ENCODE measurements around the gene SPSB2. TPM values are rescaled to one million over a fixed set of nuclear protein-coding genes. Genes with fewer than 3 reads are reported as not detected.
"Not testable (repeated sequence)": the region's sequence is repeated elsewhere in the genome, so short reads cannot be mapped to it uniquely, and the experiment has no call there.

The SPSB2 gene
- total and polyA plus RNA-seq, 2 donors from 2014 or later, result 19.0 to 21.3 TPM

GRCh38 chr12:6884539-6884938 lies 11.4 kb upstream of the SPSB2 start:
- intact Hi-C loops (cut with DNase I), result no loop called here
- H3K9me3 ChIP-seq (ENCODE audit: control insufficient read depth in 2 of 3, insufficient read depth in 1 of 3, low read length in 3 of 3), result no peaks in the 10 kb centered on the region
- H3K4me3 ChIP-seq (ENCODE audit: low read length in 3 of 3), result no peak overlapping the region
- peaks cover 0 to 8% (median 0%) of the 10 kb centered on the region in 3 donors for H3K36me3 ChIP-seq (ENCODE audit: control insufficient read depth in 2 of 3, insufficient read depth in 3 of 3, low read length in 3 of 3)
- no peaks in the 10 kb centered on the region for H3K4me1 ChIP-seq (ENCODE audit: control insufficient read depth in 2 of 3, insufficient read depth in 2 of 3, low read depth in 1 of 3, low read length in 3 of 3)
- TF ChIP-seq, protein P1, sequence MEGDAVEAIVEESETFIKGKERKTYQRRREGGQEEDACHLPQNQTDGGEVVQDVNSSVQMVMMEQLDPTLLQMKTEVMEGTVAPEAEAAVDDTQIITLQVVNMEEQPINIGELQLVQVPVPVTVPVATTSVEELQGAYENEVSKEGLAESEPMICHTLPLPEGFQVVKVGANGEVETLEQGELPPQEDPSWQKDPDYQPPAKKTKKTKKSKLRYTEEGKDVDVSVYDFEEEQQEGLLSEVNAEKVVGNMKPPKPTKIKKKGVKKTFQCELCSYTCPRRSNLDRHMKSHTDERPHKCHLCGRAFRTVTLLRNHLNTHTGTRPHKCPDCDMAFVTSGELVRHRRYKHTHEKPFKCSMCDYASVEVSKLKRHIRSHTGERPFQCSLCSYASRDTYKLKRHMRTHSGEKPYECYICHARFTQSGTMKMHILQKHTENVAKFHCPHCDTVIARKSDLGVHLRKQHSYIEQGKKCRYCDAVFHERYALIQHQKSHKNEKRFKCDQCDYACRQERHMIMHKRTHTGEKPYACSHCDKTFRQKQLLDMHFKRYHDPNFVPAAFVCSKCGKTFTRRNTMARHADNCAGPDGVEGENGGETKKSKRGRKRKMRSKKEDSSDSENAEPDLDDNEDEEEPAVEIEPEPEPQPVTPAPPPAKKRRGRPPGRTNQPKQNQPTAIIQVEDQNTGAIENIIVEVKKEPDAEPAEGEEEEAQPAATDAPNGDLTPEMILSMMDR (IDR thresholded peaks at IDR 0.05; ENCODE audit: borderline replicate concordance, extremely low read depth, insufficient read depth), result no peak
- H3K27me3 ChIP-seq (ENCODE audit: control insufficient read depth, insufficient read depth, low read length), result no peaks in the 10 kb centered on the region
- H3K27ac ChIP-seq (ENCODE audit: low read depth in 2 of 2, low read length in 2 of 2), result no peak overlapping the region
- FAIRE-seq (no peak), DNase-seq (peak in 2 of 5 donors; percentile 40 to 66)
- H3K9ac ChIP-seq (ENCODE audit: low read length in 3 of 3), result no peak overlapping the region

DNA sequence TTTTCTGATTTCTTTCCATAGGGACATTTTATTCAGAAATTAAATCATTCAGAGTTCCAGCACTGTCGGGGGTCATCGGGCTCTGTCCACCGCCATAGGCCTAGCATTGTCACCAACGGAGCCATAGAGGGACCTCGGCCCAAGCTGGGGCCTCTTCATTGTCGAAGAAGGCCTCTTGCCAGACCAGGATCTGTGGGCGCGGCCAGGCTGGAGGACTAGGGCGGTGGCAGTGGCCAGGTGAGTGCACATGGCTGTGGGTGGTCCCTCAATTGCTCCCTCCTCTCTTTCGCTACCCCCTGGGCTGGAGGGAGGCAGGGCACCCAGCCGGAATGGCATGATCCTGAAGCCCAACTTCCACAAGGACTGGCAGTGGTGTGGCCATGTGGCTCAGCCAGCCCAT lies 10.6 kb upstream of the SPSB2 start:
- H3K27me3 ChIP-seq (ENCODE audit: control insufficient read depth, insufficient read depth, low read length), result no peaks in the 10 kb centered on the region
- peak in 2 of 5 donors; percentile 39 to 65 for DNase-seq

DNA sequence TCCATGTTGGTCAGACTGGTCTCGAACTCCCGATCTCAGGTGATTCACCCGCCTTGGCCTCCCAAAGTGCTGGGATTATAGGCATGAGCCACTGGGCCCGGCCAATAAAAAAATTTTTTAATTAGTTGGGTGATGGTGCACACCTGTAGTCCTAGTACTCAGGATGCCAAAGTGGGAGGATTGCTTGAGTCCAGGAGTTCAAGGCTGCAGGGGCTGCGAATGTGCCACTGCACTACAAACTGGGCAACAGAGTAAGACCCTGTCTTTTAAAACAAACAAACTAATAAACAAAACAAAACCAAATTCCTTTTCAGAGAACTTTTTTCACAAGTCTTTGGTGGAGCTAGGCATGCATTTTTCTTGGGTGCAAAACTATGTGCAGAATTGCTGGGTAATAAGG lies 10.1 kb upstream of the SPSB2 start:
- TF ChIP-seq, protein P1 (IDR thresholded peaks at IDR 0.05; ENCODE audit: borderline replicate concordance, extremely low read depth, insufficient read depth), result no peak
- FAIRE-seq, result no peak
- no peaks in the 10 kb centered on the region for H3K4me1 ChIP-seq (ENCODE audit: control insufficient read depth in 2 of 3, insufficient read depth in 2 of 3, low read depth in 1 of 3, low read length in 3 of 3)
- H3K36me3 ChIP-seq (ENCODE audit: control insufficient read depth in 2 of 3, insufficient read depth in 3 of 3, low read length in 3 of 3), result peaks cover 0 to 8% (median 0%) of the 10 kb centered on the region in 3 donors
- no peaks in the 10 kb centered on the region for H3K9me3 ChIP-seq (ENCODE audit: control insufficient read depth in 2 of 3, insufficient read depth in 1 of 3, low read length in 3 of 3)
- DNase-seq, result peak in 1 of 5 donors; percentile 22
- no peak overlapping the region for H3K4me3 ChIP-seq (ENCODE audit: low read length in 3 of 3)
- H3K27me3 ChIP-seq (ENCODE audit: control insufficient read depth, insufficient read depth, low read length), result no peaks in the 10 kb centered on the region
- intact Hi-C loops (cut with DNase I), result no loop called here
- no peak overlapping the region for H3K9ac ChIP-seq (ENCODE audit: low read length in 3 of 3)
- no peak overlapping the region for H3K27ac ChIP-seq (ENCODE audit: low read depth in 2 of 2, low read length in 2 of 2)

More for the DNA sequence above, 10.6 kb upstream of the SPSB2 start:
- H3K27ac ChIP-seq (ENCODE audit: low read depth in 2 of 2, low read length in 2 of 2), result no peak overlapping the region
- H3K36me3 ChIP-seq (ENCODE audit: control insufficient read depth in 2 of 3, insufficient read depth in 3 of 3, low read length in 3 of 3), result peaks cover 0 to 8% (median 0%) of the 10 kb centered on the region in 3 donors
- no peak overlapping the region for H3K4me3 ChIP-seq (ENCODE audit: low read length in 3 of 3)
- intact Hi-C loops (cut with DNase I), result no loop called here
- FAIRE-seq, result no peak
- TF ChIP-seq, protein P1 (IDR thresholded peaks at IDR 0.05; ENCODE audit: borderline replicate concordance, extremely low read depth, insufficient read depth), result no peak
- no peaks in the 10 kb centered on the region for H3K9me3 ChIP-seq (ENCODE audit: control insufficient read depth in 2 of 3, insufficient read depth in 1 of 3, low read length in 3 of 3)
- H3K9ac ChIP-seq (ENCODE audit: low read length in 3 of 3), result no peak overlapping the region
- no peaks in the 10 kb centered on the region for H3K4me1 ChIP-seq (ENCODE audit: control insufficient read depth in 2 of 3, insufficient read depth in 2 of 3, low read depth in 1 of 3, low read length in 3 of 3)

GRCh38 chr12:6879824-6880223 lies 6.7 kb upstream of the SPSB2 start:
- H3K36me3 ChIP-seq (ENCODE audit: control insufficient read depth in 2 of 3, insufficient read depth in 3 of 3, low read length in 3 of 3); H3K4me1 ChIP-seq (ENCODE audit: control insufficient read depth in 2 of 3, insufficient read depth in 2 of 3, low read depth in 1 of 3, low read length in 3 of 3); FAIRE-seq; DNase-seq; H3K9ac ChIP-seq (ENCODE audit: low read length in 3 of 3); H3K4me3 ChIP-seq (ENCODE audit: low read length in 3 of 3); intact Hi-C loops (cut with DNase I); H3K9me3 ChIP-seq (ENCODE audit: control insufficient read depth in 2 of 3, insufficient read depth in 1 of 3, low read length in 3 of 3); H3K27ac ChIP-seq (ENCODE audit: low read depth in 2 of 2, low read length in 2 of 2); H3K27me3 ChIP-seq (ENCODE audit: control insufficient read depth, insufficient read depth, low read length): not testable (repeated sequence)

- FAIRE-seq; intact Hi-C loops (cut with DNase I): not testable (repeated sequence)
- peaks cover 7 to 20% (median 9%) of the 10 kb centered on the region in 3 donors for H3K36me3 ChIP-seq (ENCODE audit: control insufficient read depth in 2 of 3, insufficient read depth in 3 of 3, low read length in 3 of 3)
Measured at GRCh38 chr12:6874015-6874368, 889 bp upstream of the SPSB2 start.

More at GRCh38 chr12:6874015-6874368, 889 bp upstream of the SPSB2 start:
- H3K9me3 ChIP-seq (ENCODE audit: control insufficient read depth in 2 of 3, insufficient read depth in 1 of 3, low read length in 3 of 3); H3K27me3 ChIP-seq (ENCODE audit: control insufficient read depth, insufficient read depth, low read length): not testable (repeated sequence)
- Histone ChIP-seq H3K4me3 (ENCODE audit: low read length in 3 of 3) (peak overlapping the region; percentile 83 to 93 (median 88)), H3K4me1 (ENCODE audit: control insufficient read depth in 2 of 3, insufficient read depth in 2 of 3, low read depth in 1 of 3, low read length in 3 of 3) (peaks cover 0 to 28% (median 20%) of the 10 kb centered on the region in 3 donors), H3K9ac (ENCODE audit: low read length in 3 of 3) (peak overlapping the region; percentile 59 to 92 (median 70)), H3K27ac (ENCODE audit: low read depth in 2 of 2, low read length in 2 of 2) (peak overlapping the region; percentile 89 to 93)
- peak in 1 of 5 donors; percentile 18 for DNase-seq
